Measurements from ENCODE around the gene DNAAF8. TPM values are rescaled to one million over a fixed set of nuclear protein-coding genes. Genes with fewer than 3 reads are reported as not detected.

DNAAF8 gene
- total RNA-seq, 8 experiments from 2014 or later, result 0.96 to 9.4 (median 2.3) TPM

- 21 to 96% (median 65%) methylated on average over 1 to 7 of the region's 18 CpGs; no CpG with 5 or more reads in 2 of the 10 experiments for WGBS, 10 experiments
- peak in 3 of 8 experiments; percentile 12 to 67 (median 59) for ATAC-seq (replicated peaks in 6 of 8)
- Histone ChIP-seq H3K4me3 (no peak overlapping the region), H3K27ac (peak overlapping the region in 1 of 2 donors; percentile 66), H3K4me1 (replicated peaks in 1 of 2) (peaks cover 0 to 9% of the 10 kb centered on the region in 2 donors)
- in situ Hi-C loops (cut with MboI; ENCODE audit: low pct_unique_long_range_greater_than_20kb in 2 of 9, low sequenced_read_pairs in 9 of 9, unreplicated experiment in 9 of 9), result loop anchor here in 1 of 9 experiments (25.0 kb wide), 1 partner anchor 248 kb away; the partner anchor contains the start of gene SEC14L5
Observed at GRCh38 chr16:4713663-4714501, 20.5 kb upstream of the DNAAF8 start.

- Histone ChIP-seq H3K27ac (no peak overlapping the region), H3K4me1 (replicated peaks in 1 of 2) (peaks cover 0 to 9% of the 10 kb centered on the region in 2 donors), H3K4me3 (no peak overlapping the region)
- in situ Hi-C loops (cut with MboI; ENCODE audit: low pct_unique_long_range_greater_than_20kb in 2 of 9, low sequenced_read_pairs in 9 of 9, unreplicated experiment in 9 of 9), result loop anchor here in 1 of 9 experiments (25.0 kb wide), 1 partner anchor 247 kb away; the partner anchor contains the start of gene SEC14L5
- 86 to 100% (median 100%) methylated on average over 2 of the region's 2 CpGs; no CpG with 5 or more reads in 3 of the 10 experiments for WGBS, 10 experiments
- ATAC-seq (replicated peaks in 6 of 8), result no peak
Observed at GRCh38 chr16:4714996-4715395, 19.3 kb upstream of the DNAAF8 start.

GRCh38 chr16:4718466-4718865 is 15.9 kb upstream of the DNAAF8 start:
- Histone ChIP-seq H3K27ac (no peak overlapping the region), H3K4me1 (replicated peaks in 1 of 2) (peaks cover 0 to 9% of the 10 kb centered on the region in 2 donors), H3K4me3 (no peak overlapping the region)
- in situ Hi-C loops (cut with MboI; ENCODE audit: low pct_unique_long_range_greater_than_20kb in 2 of 9, low sequenced_read_pairs in 9 of 9, unreplicated experiment in 9 of 9), result loop anchor here in 1 of 9 experiments (25.0 kb wide), 1 partner anchor 244 kb away; the partner anchor contains the start of gene SEC14L5
- WGBS, 10 experiments, result 18 to 82% (median 61%) methylated on average over 1 to 5 of the region's 5 CpGs; no CpG with 5 or more reads in 2 of the 10 experiments
- no peak for ATAC-seq (replicated peaks in 6 of 8)

GRCh38 chr16:4723071-4723767 is 11.1 kb upstream of the DNAAF8 start:
- in situ Hi-C loops (cut with MboI; ENCODE audit: low pct_unique_long_range_greater_than_20kb in 2 of 9, low sequenced_read_pairs in 9 of 9, unreplicated experiment in 9 of 9), result loop anchor here in 1 of 9 experiments (25.0 kb wide), 1 partner anchor 239 kb away; the partner anchor contains the start of gene SEC14L5
- no peaks in the 10 kb centered on the region for H3K4me1 ChIP-seq (replicated peaks in 1 of 2)
- no peak for ATAC-seq (replicated peaks in 6 of 8)
- 90 to 100% (median 98%) methylated on average over 1 to 14 of the region's 14 CpGs; no CpG with 5 or more reads in 1 of the 10 experiments for WGBS, 10 experiments
- H3K27ac ChIP-seq, result no peak overlapping the region
- H3K4me3 ChIP-seq, result no peak overlapping the region

- in situ Hi-C loops (cut with MboI; ENCODE audit: low pct_unique_long_range_greater_than_20kb in 2 of 9, low sequenced_read_pairs in 9 of 9, unreplicated experiment in 9 of 9), result loop anchor here in 1 of 9 experiments (25.0 kb wide), 1 partner anchor 238 kb away; the partner anchor contains the start of gene SEC14L5
- Histone ChIP-seq H3K4me1 (replicated peaks in 1 of 2) (no peaks in the 10 kb centered on the region), H3K27ac (no peak overlapping the region), H3K4me3 (no peak overlapping the region)
- 60 to 100% (median 84%) methylated on average over 1 to 9 of the region's 11 CpGs for WGBS, 10 experiments
- no peak for ATAC-seq (replicated peaks in 6 of 8)
Observed at GRCh38 chr16:4724661-4725270, 9.6 kb upstream of the DNAAF8 start.

GRCh38 chr16:4726616-4727015 is 7.7 kb upstream of the DNAAF8 start:
- no peak overlapping the region for H3K27ac ChIP-seq
- H3K4me3 ChIP-seq, result no peak overlapping the region
- 60 to 98% (median 80%) methylated on average over 1 to 8 of the region's 18 CpGs; no CpG with 5 or more reads in 7 of the 10 experiments for WGBS, 10 experiments
- ATAC-seq (replicated peaks in 6 of 8), result peak in 1 of 8 experiments; percentile 27
- in situ Hi-C loops (cut with MboI; ENCODE audit: low pct_unique_long_range_greater_than_20kb in 2 of 9, low sequenced_read_pairs in 9 of 9, unreplicated experiment in 9 of 9), result no loop called here
- no peaks in the 10 kb centered on the region for H3K4me1 ChIP-seq (replicated peaks in 1 of 2)

GRCh38 chr16:4728676-4729075 is 5.7 kb upstream of the DNAAF8 start:
- H3K4me1 ChIP-seq (replicated peaks in 1 of 2), result peaks cover 0 to 4% of the 10 kb centered on the region in 2 donors
- in situ Hi-C loops (cut with MboI; ENCODE audit: low pct_unique_long_range_greater_than_20kb in 2 of 9, low sequenced_read_pairs in 9 of 9, unreplicated experiment in 9 of 9), result no loop called here
- no peak overlapping the region for H3K4me3 ChIP-seq
- ATAC-seq (replicated peaks in 6 of 8), result no peak
- 70 to 100% (median 95%) methylated on average over 1 to 6 of the region's 8 CpGs; no CpG with 5 or more reads in 6 of the 10 experiments for WGBS, 10 experiments
- no peak overlapping the region for H3K27ac ChIP-seq

GRCh38 chr16:4729876-4730275 is 4.5 kb upstream of the DNAAF8 start:
- WGBS, 10 experiments, result 60 to 100% (median 94%) methylated on average over 1 to 15 of the region's 15 CpGs; no CpG with 5 or more reads in 3 of the 10 experiments
- Histone ChIP-seq H3K27ac (no peak overlapping the region), H3K4me3 (no peak overlapping the region), H3K4me1 (replicated peaks in 1 of 2) (peaks cover 0 to 4% of the 10 kb centered on the region in 2 donors)
- no peak for ATAC-seq (replicated peaks in 6 of 8)
- in situ Hi-C loops (cut with MboI; ENCODE audit: low pct_unique_long_range_greater_than_20kb in 2 of 9, low sequenced_read_pairs in 9 of 9, unreplicated experiment in 9 of 9), result no loop called here

GRCh38 chr16:4733211-4733742 is 1.1 kb upstream of the DNAAF8 start:
- Histone ChIP-seq H3K4me3 (peak overlapping the region; percentile 72 to 89 (median 82)), H3K4me1 (replicated peaks in 1 of 2) (peaks cover 4 to 8% of the 10 kb centered on the region in 2 donors), H3K27ac (peak overlapping the region; percentile 92 to 98)
- in situ Hi-C loops (cut with MboI; ENCODE audit: low pct_unique_long_range_greater_than_20kb in 2 of 9, low sequenced_read_pairs in 9 of 9, unreplicated experiment in 9 of 9), result no loop called here
- 0 to 60% (median 19%) methylated on average over 3 to 16 of the region's 17 CpGs for WGBS, 10 experiments
- no peak for ATAC-seq (replicated peaks in 6 of 8)

- peak in 7 of 8 experiments; percentile 1 to 42 (median 28) for ATAC-seq (replicated peaks in 6 of 8)
- WGBS, 10 experiments, result 0 to 5% (median 0%) methylated on average over 1 to 10 of the region's 19 CpGs; no CpG with 5 or more reads in 4 of the 10 experiments
Observed at GRCh38 chr16:4733747-4734062, 632 bp upstream of the DNAAF8 start.

GRCh38 chr16:4734730-4735535 is 596 bp downstream of the DNAAF8 start:
- in situ Hi-C loops (cut with MboI; ENCODE audit: low pct_unique_long_range_greater_than_20kb in 2 of 9, low sequenced_read_pairs in 9 of 9, unreplicated experiment in 9 of 9), result no loop called here
- 0 to 40% (median 0%) methylated on average over 1 to 5 of the region's 38 CpGs; no CpG with 5 or more reads in 3 of the 10 experiments for WGBS, 10 experiments
- Histone ChIP-seq H3K4me1 (replicated peaks in 1 of 2) (peaks cover 4 to 8% of the 10 kb centered on the region in 2 donors), H3K27ac (peak overlapping the region; percentile 94 to 98), H3K4me3 (peak overlapping the region; percentile 72 to 89 (median 82))
- peak; percentile 62 to 73 (median 65) for ATAC-seq (replicated peaks in 6 of 8)

More at GRCh38 chr16:4733747-4734062, 632 bp upstream of the DNAAF8 start:
- peak overlapping the region; percentile 92 to 98 for H3K27ac ChIP-seq
- H3K4me3 ChIP-seq, result peak overlapping the region; percentile 72 to 89 (median 82)
- peaks cover 4 to 8% of the 10 kb centered on the region in 2 donors for H3K4me1 ChIP-seq (replicated peaks in 1 of 2)
- in situ Hi-C loops (cut with MboI; ENCODE audit: low pct_unique_long_range_greater_than_20kb in 2 of 9, low sequenced_read_pairs in 9 of 9, unreplicated experiment in 9 of 9), result no loop called here
